MCF 10A (cell line): ENCODE data around the gene FGB. TPM values are rescaled to one million over a fixed set of nuclear protein-coding genes. Genes with fewer than 3 reads are reported as not detected.

Source experiments
- BruUV-seq: library from RNA; stranded (reverse); fragments of 400-500 nt; replicated peaks from 2 replicates; lab custom pipeline; 2021; lab: Mats Ljungman, UMichigan
- CTCF ChIA-PET: fragments of 300-600 bp; sonication (Branson Sonifier 250); formaldehyde crosslinking; extraction: SDS; loops from one replicate; lab custom pipeline; 2021; ENCODE audit warnings: antibody characterized with exemption, inconsistent platforms; lab: Yijun Ruan, JAX
- POLR2A ChIA-PET: fragments of 300-600, 350-650 bp; sonication (Branson Sonifier 250); formaldehyde crosslinking; extraction: SDS; loops from one replicate; lab custom pipeline; 2020; ENCODE audit warnings: antibody characterized with exemption, inconsistent platforms; lab: Yijun Ruan, JAX
- DNase-seq: peaks from one replicate; pipeline ENCODE4 v3.0.0-alpha.2; 2018; ENCODE audit not compliant: unreplicated experiment
- H3K27ac Mint-ChIP-seq: one replicate; pipeline ENCODE4 v1.8.0; 2022; ENCODE audit warnings: mild to moderate bottlenecking, low read depth, mixed read lengths; ENCODE audit not compliant: unreplicated experiment
- H3K27me3 Mint-ChIP-seq: one replicate; pipeline ENCODE4 v1.8.0; 2022; ENCODE audit warnings: mixed read lengths; ENCODE audit not compliant: insufficient read depth, unreplicated experiment
- H3K36me3 Mint-ChIP-seq: one replicate; pipeline ENCODE4 v1.8.0; 2022; ENCODE audit warnings: mild to moderate bottlenecking, moderate library complexity, mixed read lengths; ENCODE audit not compliant: insufficient read depth, unreplicated experiment
- H3K4me1 Mint-ChIP-seq: one replicate; pipeline ENCODE4 v1.8.0; 2022; ENCODE audit warnings: mixed read lengths; ENCODE audit not compliant: insufficient read depth, unreplicated experiment
- H3K4me3 Mint-ChIP-seq: one replicate; pipeline ENCODE4 v1.8.0; 2022; ENCODE audit warnings: mild to moderate bottlenecking, moderate library complexity, mixed read lengths; ENCODE audit not compliant: unreplicated experiment
- H3K9me3 Mint-ChIP-seq: one replicate; pipeline ENCODE4 v1.8.0; 2022; ENCODE audit warnings: mixed read lengths; ENCODE audit not compliant: unreplicated experiment
- CTCF ChIP-seq: fragments of 200-600 bp; IDR thresholded peaks from one replicate; pipeline ENCODE4 v1.8.0; 2022; ENCODE audit warnings: antibody characterized with exemption, mild to moderate bottlenecking; ENCODE audit not compliant: unreplicated experiment
- intact Hi-C: fragments of 100-400 bp; cut with micrococcal nuclease; formaldehyde crosslinking; loops from 2 replicates; pipeline ENCODE4 v1.14.1; 2022
- total RNA-seq: library from RNA; stranded (reverse); gene quantifications from 2 replicates; pipeline ENCODE4 v1.2.3, GENCODE V29; 2022

The FGB gene
- total RNA-seq, 1 experiment from 2014 or later: not detected

GRCh38 chr4:154583677-154584076 is 20.9 kb downstream of the FGB start:
- no peak overlapping the region for H3K27ac Mint-ChIP-seq
- TF ChIP-seq CTCF: no peak
- ChIA-PET POLR2A (interaction anchor here (0.5 kb wide), 1 partner anchor 233 kb away, joined by 3 read pairs; no protein-coding TSS in a partner anchor), CTCF (interaction anchor here (0.6 to 3.3 kb wide), 3 partner anchors 24 to 337 kb away, joined by 3 to 13 read pairs (median 4); no protein-coding TSS in a partner anchor)
- no peak overlapping the region for H3K4me3 Mint-ChIP-seq
- H3K9me3 Mint-ChIP-seq: no peaks in the 10 kb centered on the region
- H3K36me3 Mint-ChIP-seq: no peaks in the 10 kb centered on the region
- no peaks in the 10 kb centered on the region for H3K27me3 Mint-ChIP-seq
- no peak for DNase-seq
- peaks cover 5% of the 10 kb centered on the region for H3K4me1 Mint-ChIP-seq
- intact Hi-C loops: no loop called here
- no TSS peak for BruUV-seq

GRCh38 chr4:154584259-154584658 is 21.4 kb downstream of the FGB start:
- ChIA-PET POLR2A (interaction anchor here (0.7 kb wide), 1 partner anchor 17 kb away, joined by 3 read pairs; no protein-coding TSS in a partner anchor), CTCF (interaction anchor here (0.6 to 3.3 kb wide), 3 partner anchors 24 to 338 kb away, joined by 3 to 13 read pairs (median 4); no protein-coding TSS in a partner anchor)
- DNase-seq: no peak
- Mint-ChIP-seq H3K4me3 (no peak overlapping the region), H3K9me3 (no peaks in the 10 kb centered on the region), H3K27me3 (no peaks in the 10 kb centered on the region), H3K36me3 (no peaks in the 10 kb centered on the region), H3K27ac (no peak overlapping the region), H3K4me1 (peaks cover 5% of the 10 kb centered on the region)
- TF ChIP-seq CTCF: no peak
- no TSS peak for BruUV-seq
- intact Hi-C loops: no loop called here

- no peaks in the 10 kb centered on the region for H3K27me3 Mint-ChIP-seq
- ChIA-PET POLR2A (no interaction called here), CTCF (interaction anchor here (0.6 to 3.3 kb wide), 7 partner anchors 17 to 52 kb away, joined by 3 to 13 read pairs (median 4); no protein-coding TSS in a partner anchor)
- H3K4me3 Mint-ChIP-seq: no peak overlapping the region
- H3K36me3 Mint-ChIP-seq: no peaks in the 10 kb centered on the region
- intact Hi-C loops: no loop called here
- no TSS peak for BruUV-seq
- no peak overlapping the region for H3K27ac Mint-ChIP-seq
- no peak for DNase-seq
- no peak for TF ChIP-seq CTCF
- H3K4me1 Mint-ChIP-seq: peaks cover 5% of the 10 kb centered on the region
- H3K9me3 Mint-ChIP-seq: no peaks in the 10 kb centered on the region
These were observed 22.7 kb downstream of the FGB start for GRCh38 chr4:154585369-154586018.

GRCh38 chr4:154586296-154587033 is 23.7 kb downstream of the FGB start:
- intact Hi-C loops: no loop called here
- H3K9me3 Mint-ChIP-seq: no peaks in the 10 kb centered on the region
- BruUV-seq: no TSS peak
- H3K27ac Mint-ChIP-seq: no peak overlapping the region
- no peak for TF ChIP-seq CTCF
- DNase-seq: no peak
- H3K4me1 Mint-ChIP-seq: peaks cover 5% of the 10 kb centered on the region
- CTCF ChIA-PET: interaction anchor here (0.6 to 3.3 kb wide), 6 partner anchors 27 to 210 kb away, joined by 3 to 13 read pairs (median 4); no protein-coding TSS in a partner anchor
- POLR2A ChIA-PET: no interaction called here
- no peak overlapping the region for H3K4me3 Mint-ChIP-seq
- no peaks in the 10 kb centered on the region for H3K27me3 Mint-ChIP-seq
- no peaks in the 10 kb centered on the region for H3K36me3 Mint-ChIP-seq
